K562 (cell line): ENCODE results near the gene SYNE1. TPM values are rescaled to one million over a fixed set of nuclear protein-coding genes. Genes with fewer than 3 reads are reported as not detected.

Experiments used
- ATAC-seq: fragments of 200-7000 bp; cut with Tn5 transposase; 3 replicates; pipeline ENCODE4 v1.9.1; 2020; ENCODE audit warnings: moderate library complexity
- BruUV-seq: library from RNA; stranded (reverse); fragments of 400-500 nt; replicated peaks from 2 replicates; lab custom pipeline; 2021; lab: Mats Ljungman, UMichigan
- CTCF ChIA-PET: fragments of 300-600 bp; formaldehyde crosslinking; extraction: SDS; loops from one replicate; lab custom pipeline; 2021; ENCODE audit warnings: low intra/inter-chr PET ratio; lab: Yijun Ruan, JAX
- POLR2A ChIA-PET: fragments of 300-600, 350-650 bp; sonication (Branson Sonifier 250); formaldehyde crosslinking; extraction: SDS; loops from one replicate; lab custom pipeline; 2021; ENCODE audit warnings: antibody characterized with exemption, inconsistent platforms; lab: Yijun Ruan, JAX
- DNase-seq, 4 experiments: peaks; one replicate each; pipeline versions ENCODE4 v3.0.0 to v3.0.0-alpha.2; 2011 to 2018; ENCODE audit warnings: low spot score in 3 of 4, mixed read lengths in 3 of 4; ENCODE audit errors: extremely low read depth in 1 of 4
- FAIRE-seq: peaks from 2 replicates; lab custom pipeline; 2011; peaks lifted over from hg19 to GRCh38; lab: Jason Lieb, UNC
- H2AFZ ChIP-seq: 2 replicates; pipeline ENCODE4 v1.6.0; 2011; ENCODE audit warnings: low read depth, low read length, control low read depth, inconsistent platforms
- H3K27ac ChIP-seq: fragments of 200-600 bp; 3 replicates; pipeline ENCODE4 v1.8.0; 2011; ENCODE audit warnings: low read depth, mild to moderate bottlenecking, control low read depth, inconsistent platforms, low read length, moderate library complexity, mixed read lengths; ENCODE audit errors: extremely low read depth
- H3K27me3 ChIP-seq, 2 experiments: fragments of 300-600 bp in 1 of 2; 2 replicates in 1 of 2; 3 replicates in 1 of 2; pipeline versions ENCODE4 v1.6.0 to v1.8.0; 2011; ENCODE audit warnings: inconsistent platforms in 2 of 2, low read length in 2 of 2, mild to moderate bottlenecking in 1 of 2, mixed read lengths in 1 of 2, moderate library complexity in 1 of 2; ENCODE audit not compliant: control insufficient read depth in 2 of 2, insufficient read depth in 2 of 2
- H3K36me3 ChIP-seq: fragments of 300-600 bp; 3 replicates; pipeline ENCODE4 v1.8.0; 2011; ENCODE audit warnings: mild to moderate bottlenecking, low read length, inconsistent platforms; ENCODE audit not compliant: control insufficient read depth, insufficient read depth
- H3K4me1 ChIP-seq, 2 experiments: fragments of 200-600 bp in 1 of 2; replicated peaks in 1 of 2; 2 replicates in 1 of 2; 3 replicates in 1 of 2; pipeline versions ENCODE4 v1.5.1 to v1.8.0; 2011; ENCODE audit warnings: inconsistent platforms in 2 of 2, low read length in 2 of 2, mild to moderate bottlenecking in 1 of 2, mixed read lengths in 1 of 2, moderate library complexity in 1 of 2; ENCODE audit not compliant: control insufficient read depth in 2 of 2, insufficient read depth in 2 of 2
- H3K4me2 ChIP-seq: 2 replicates; pipeline ENCODE4 v1.6.1; 2011; ENCODE audit warnings: low read length, control low read depth, inconsistent platforms, mixed read lengths; ENCODE audit not compliant: insufficient read depth
- H3K4me3 ChIP-seq: fragments of 200-600 bp; sonication (generic), shearing (Covaris generic); 2 replicates; pipeline ENCODE4 v1.5.1; 2016; ENCODE audit warnings: control low read depth, inconsistent platforms
- H3K79me2 ChIP-seq: fragments of 200-600 bp; 3 replicates; pipeline ENCODE4 v1.8.0; 2011; ENCODE audit warnings: low read length, inconsistent platforms; ENCODE audit not compliant: control insufficient read depth, insufficient read depth
- H3K9ac ChIP-seq, 2 experiments: 2 replicates each; pipeline versions ENCODE4 v1.6.0 to v1.6.1; 2011; ENCODE audit warnings: low read depth in 2 of 2, low read length in 2 of 2, control low read depth in 1 of 2, inconsistent platforms in 1 of 2, mild to moderate bottlenecking in 1 of 2, mixed read lengths in 1 of 2; ENCODE audit not compliant: insufficient read depth in 1 of 2
- H3K9me1 ChIP-seq: one replicate; pipeline ENCODE4 v1.6.0; 2011; ENCODE audit warnings: inconsistent platforms, mild to moderate bottlenecking, low read length, moderate library complexity; ENCODE audit not compliant: control insufficient read depth, insufficient read depth
- H3K9me3 ChIP-seq: replicated peaks from 2 replicates; pipeline ENCODE4 v1.5.1; 2011; ENCODE audit warnings: low read depth, low read length, inconsistent platforms; ENCODE audit not compliant: control insufficient read depth, insufficient read depth
- H4K20me1 ChIP-seq: replicated peaks from 2 replicates; pipeline ENCODE4 v1.6.1; 2011; ENCODE audit warnings: low read length, inconsistent platforms, mixed read lengths; ENCODE audit not compliant: control insufficient read depth, insufficient read depth
- CTCF ChIP-seq, 3 experiments: IDR thresholded peaks in 2 of 3; conservative IDR thresholded peaks in 1 of 3; 2 replicates each; pipeline ENCODE4 v1.5.1; 2011 to 2012; ENCODE audit warnings: low read length in 3 of 3, mild to moderate bottlenecking in 3 of 3, control low read depth in 2 of 3, improper control_type of control experiment in 1 of 3, inconsistent platforms in 1 of 3, low read depth in 1 of 3, mixed read lengths in 1 of 3, moderate library complexity in 1 of 3; ENCODE audit not compliant: insufficient read depth in 2 of 3
- ZNF280A ChIP-seq: fragments of 450-650 bp; IDR thresholded peaks from 2 replicates; pipeline ENCODE4 v1.6.1; 2018; ENCODE audit warnings: mild to moderate bottlenecking, low read depth; ENCODE audit not compliant: partially characterized antibody
- WGBS: fragments of 100-300 bp; shearing (Covaris generic); methylation state at CpG from one replicate; pipeline ENCODE4 v1.1.6; 2016; ENCODE audit warnings: low coverage, mixed read lengths; ENCODE audit not compliant: insufficient coverage; ENCODE audit errors: missing lambda C conversion rate; 5-methylcytosine and 5-hydroxymethylcytosine counted together
- in situ Hi-C: fragments of 300-500 bp; cut with MboI; formaldehyde crosslinking; loops from 4 replicates; pipeline ENCODE4 v1.15.0; 2018; ENCODE audit warnings: inconsistent platforms, mixed read lengths
- intact Hi-C: fragments of 100-400 bp; cut with micrococcal nuclease; formaldehyde crosslinking; loops from 2 replicates; pipeline ENCODE4 v1.14.2; 2022
- polyA plus RNA-seq, 8 experiments: library from polyadenylated mRNA; depleted of rRNA in 4 of 8; stranded (reverse) in 5 of 8; unstranded in 3 of 8; fragments of >200 nt; fragmentation: Nextera tagmentation in 2 of 8; fragmentation: Illumina TruSeq in 1 of 8; extraction: Ambion mirVana in 2 of 8; extraction: Trizol in 1 of 8; gene quantifications; 2 replicates each; pipeline versions ENCODE4 v1.2.1 to v1.2.3, GENCODE V29; 2011 to 2014; ENCODE audit warnings: inconsistent platforms in 1 of 8, missing spikeins in 1 of 8
- total RNA-seq, 7 experiments: library from RNA; depleted of rRNA in 6 of 7; stranded (reverse); fragments of >200 nt in 6 of 7; fragmentation: Illumina TruSeq in 2 of 7; extraction: Trizol in 2 of 7; gene quantifications; 2 replicates each; pipeline versions ENCODE4 v1.2.1 to v1.2.3, GENCODE V29; 2011 to 2021; ENCODE audit warnings: low replicate concordance in 1 of 7

Gene SYNE1
- total and polyA plus RNA-seq, 9 of the 15 experiments (the other 6 are each of a cell fraction or from before 2014, with no cell fraction given): under 0.01 to 0.42 (median 0.08) TPM; not detected in 1

GRCh38 chr6:152118678-152119077, 518.5 kb downstream of the SYNE1 start:
- TF ChIP-seq ZNF280A (no peak), CTCF (IDR thresholded peaks at IDR 0.05 in 2 of 3, conservative IDR thresholded peaks at IDR 0.05 in 1 of 3; ENCODE audit: insufficient read depth in 2 of 3, low read depth in 1 of 3, low read length in 3 of 3) (0 out of 6 replicates have a peak, but pooled peaks of 2 of the 3 experiments have one; percentile 6 to 11)
- TF ChIP-seq, all 486 proteins: peak for 1
- no peaks in the 10 kb centered on the region for H3K4me1 ChIP-seq
- BruUV-seq: no TSS peak
- no peaks in the 10 kb centered on the region for H4K20me1 ChIP-seq
- H3K9ac ChIP-seq: no peak overlapping the region
- H3K36me3 ChIP-seq: no peaks in the 10 kb centered on the region
- FAIRE-seq: no peak
- no peak overlapping the region for H3K4me3 ChIP-seq
- intact Hi-C loops: no loop called here
- ATAC-seq: peak; percentile 67; the same call in 2 of the 3 replicates
- POLR2A ChIA-PET: no interaction called here
- CTCF ChIA-PET: no interaction called here
- 1% methylated on average over 5 of the region's 5 CpGs for WGBS
- no peak overlapping the region for H2AFZ ChIP-seq
- H3K27ac ChIP-seq: no peak overlapping the region
- no peaks in the 10 kb centered on the region for H3K79me2 ChIP-seq
- H3K9me1 ChIP-seq: no peaks in the 10 kb centered on the region
- no peak overlapping the region for H3K4me2 ChIP-seq
- in situ Hi-C loops: no loop called here
- no peak for DNase-seq
- no peaks in the 10 kb centered on the region; the same call in 1 of the 2 replicates for H3K9me3 ChIP-seq
- H3K27me3 ChIP-seq: peaks cover 2 to 14% of the 10 kb centered on the region in 2 experiments; a peak in 3 of 5 replicates
